Fibroblast of lung (primary cell): ENCODE data around the gene TET1. TPM values are rescaled to one million over a fixed set of nuclear protein-coding genes. Genes with fewer than 3 reads are reported as not detected.

Experiments used
- DNase-seq, 2 donors: peaks; one replicate each; pipeline versions ENCODE4 v3.0.0 to v3.0.0-alpha.2; 2010; ENCODE audit warnings: low read depth in 2 of 2
- H2AFZ ChIP-seq: 2 replicates; pipeline ENCODE4 v1.5.1; 2012; ENCODE audit warnings: low read length, control low read depth, inconsistent platforms
- H3K27ac ChIP-seq: 2 replicates; pipeline ENCODE4 v1.5.1; 2011; ENCODE audit warnings: low read length, control low read depth; ENCODE audit not compliant: insufficient read depth
- H3K27me3 ChIP-seq: 2 replicates; pipeline ENCODE4 v1.5.1; 2011; ENCODE audit warnings: mild to moderate bottlenecking, low read length; ENCODE audit not compliant: control insufficient read depth, insufficient read depth
- H3K36me3 ChIP-seq: 2 replicates; pipeline ENCODE4 v1.5.1; 2011; ENCODE audit warnings: low read length; ENCODE audit not compliant: control insufficient read depth, insufficient read depth
- H3K4me1 ChIP-seq: 2 replicates; pipeline ENCODE4 v1.5.1; 2011; ENCODE audit warnings: low read length; ENCODE audit not compliant: control insufficient read depth, insufficient read depth; ENCODE audit errors: extremely low read depth
- H3K4me2 ChIP-seq: 2 replicates; pipeline ENCODE4 v1.5.1; 2011; ENCODE audit warnings: low read length, control low read depth; ENCODE audit not compliant: insufficient read depth; ENCODE audit errors: extremely low read depth
- H3K4me3 ChIP-seq, 4 experiments: fragments of 200-600 bp in 1 of 4; sonication (generic) in 1 of 4; replicated peaks in 1 of 4; 2 replicates each; pipeline ENCODE4 v1.5.1; 2011 to 2016; ENCODE audit warnings: low read length in 4 of 4, low read depth in 3 of 4, mild to moderate bottlenecking in 3 of 4, control low read depth in 2 of 4, inconsistent platforms in 1 of 4, mixed read lengths in 1 of 4; ENCODE audit not compliant: insufficient read depth in 1 of 4; ENCODE audit errors: control extremely low read depth in 1 of 4
- H3K79me2 ChIP-seq: 2 replicates; pipeline ENCODE4 v1.5.1; 2012; ENCODE audit warnings: mild to moderate bottlenecking, low read length, inconsistent platforms; ENCODE audit not compliant: control insufficient read depth, insufficient read depth
- H3K9ac ChIP-seq: 2 replicates; pipeline ENCODE4 v1.5.1; 2011; ENCODE audit warnings: mild to moderate bottlenecking, low read length, control low read depth; ENCODE audit not compliant: insufficient read depth
- H3K9me3 ChIP-seq: 2 replicates; pipeline ENCODE4 v1.5.1; 2012; ENCODE audit warnings: low read depth, low read length; ENCODE audit not compliant: control insufficient read depth, insufficient read depth
- H4K20me1 ChIP-seq: 2 replicates; pipeline ENCODE4 v1.5.1; 2011; ENCODE audit warnings: low read length; ENCODE audit not compliant: control insufficient read depth, insufficient read depth; ENCODE audit errors: extremely low read depth
- EZH2 ChIP-seq: IDR thresholded peaks from 2 replicates; pipeline ENCODE4 v1.5.1; 2012; ENCODE audit warnings: low read length, control low read depth, mild to moderate bottlenecking; ENCODE audit errors: missing control alignments
- polyA plus RNA-seq, 2 donors: library from polyadenylated mRNA; depleted of rRNA in 1 of 2; stranded (reverse) in 1 of 2; unstranded in 1 of 2; fragments of >200 nt; gene quantifications; 2 replicates each; pipeline ENCODE4 v1.2.1, GENCODE V29; 2011 to 2012; ENCODE audit warnings: missing spikeins in 1 of 2
- total RNA-seq: library from RNA; depleted of rRNA; stranded (reverse); fragments of >200 nt; gene quantifications from 2 replicates; pipeline ENCODE4 v1.2.1, GENCODE V29; 2014
- TF ChIP-seq, protein P1 (sequence below), 2 donors: IDR thresholded peaks in 1 of 2; conservative IDR thresholded peaks in 1 of 2; 1 replicate in 1 of 2; 2 replicates in 1 of 2; pipeline ENCODE4 v1.5.1; 2011 to 2012; ENCODE audit warnings: low read length in 2 of 2, control low read depth in 1 of 2, inconsistent platforms in 1 of 2, low read depth in 1 of 2, mild to moderate bottlenecking in 1 of 2

TET1 gene
- total and polyA plus RNA-seq, 2 donors (not counting 1 experiment from before 2014, with no cell fraction given) = 3.3 to 4.7 TPM

DNA sequence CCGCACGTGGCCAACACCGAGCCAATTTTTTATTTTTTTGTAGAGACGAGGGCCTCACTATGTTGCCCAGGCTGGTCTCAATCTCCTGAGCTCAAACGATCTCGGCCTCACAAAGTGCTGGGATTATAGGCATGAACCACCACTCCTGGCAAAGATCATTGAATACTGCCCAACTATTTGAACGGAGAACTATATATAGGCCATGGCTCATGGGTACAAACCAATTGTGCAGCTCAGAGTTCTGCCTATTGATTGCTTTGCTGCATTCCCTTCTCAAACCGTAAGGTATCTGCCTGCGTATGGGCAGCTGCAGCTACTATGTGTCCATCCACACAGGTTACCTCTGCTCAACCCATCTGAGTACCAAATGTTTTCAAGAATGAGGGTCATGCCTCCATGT, 23.2 kb upstream of the TET1 start:
- Histone ChIP-seq H3K9me3 (no peaks in the 10 kb centered on the region), H3K4me2 (no peak overlapping the region), H3K4me3 (no peak overlapping the region), H3K27me3 (no peaks in the 10 kb centered on the region), H3K9ac (no peak overlapping the region), H3K27ac (no peak overlapping the region), H3K4me1 (no peaks in the 10 kb centered on the region), H3K79me2 (no peaks in the 10 kb centered on the region), H3K36me3 (no peaks in the 10 kb centered on the region), H2AFZ (no peak overlapping the region), H4K20me1 (no peaks in the 10 kb centered on the region)
- DNase-seq = no peak
- TF ChIP-seq EZH2 = no peak
- TF ChIP-seq, protein P1, sequence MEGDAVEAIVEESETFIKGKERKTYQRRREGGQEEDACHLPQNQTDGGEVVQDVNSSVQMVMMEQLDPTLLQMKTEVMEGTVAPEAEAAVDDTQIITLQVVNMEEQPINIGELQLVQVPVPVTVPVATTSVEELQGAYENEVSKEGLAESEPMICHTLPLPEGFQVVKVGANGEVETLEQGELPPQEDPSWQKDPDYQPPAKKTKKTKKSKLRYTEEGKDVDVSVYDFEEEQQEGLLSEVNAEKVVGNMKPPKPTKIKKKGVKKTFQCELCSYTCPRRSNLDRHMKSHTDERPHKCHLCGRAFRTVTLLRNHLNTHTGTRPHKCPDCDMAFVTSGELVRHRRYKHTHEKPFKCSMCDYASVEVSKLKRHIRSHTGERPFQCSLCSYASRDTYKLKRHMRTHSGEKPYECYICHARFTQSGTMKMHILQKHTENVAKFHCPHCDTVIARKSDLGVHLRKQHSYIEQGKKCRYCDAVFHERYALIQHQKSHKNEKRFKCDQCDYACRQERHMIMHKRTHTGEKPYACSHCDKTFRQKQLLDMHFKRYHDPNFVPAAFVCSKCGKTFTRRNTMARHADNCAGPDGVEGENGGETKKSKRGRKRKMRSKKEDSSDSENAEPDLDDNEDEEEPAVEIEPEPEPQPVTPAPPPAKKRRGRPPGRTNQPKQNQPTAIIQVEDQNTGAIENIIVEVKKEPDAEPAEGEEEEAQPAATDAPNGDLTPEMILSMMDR (conservative IDR thresholded peaks at IDR 0.05 in 1 of 2, IDR thresholded peaks at IDR 0.05 in 1 of 2; ENCODE audit: low read depth in 1 of 2, low read length in 2 of 2) = no peak

DNA sequence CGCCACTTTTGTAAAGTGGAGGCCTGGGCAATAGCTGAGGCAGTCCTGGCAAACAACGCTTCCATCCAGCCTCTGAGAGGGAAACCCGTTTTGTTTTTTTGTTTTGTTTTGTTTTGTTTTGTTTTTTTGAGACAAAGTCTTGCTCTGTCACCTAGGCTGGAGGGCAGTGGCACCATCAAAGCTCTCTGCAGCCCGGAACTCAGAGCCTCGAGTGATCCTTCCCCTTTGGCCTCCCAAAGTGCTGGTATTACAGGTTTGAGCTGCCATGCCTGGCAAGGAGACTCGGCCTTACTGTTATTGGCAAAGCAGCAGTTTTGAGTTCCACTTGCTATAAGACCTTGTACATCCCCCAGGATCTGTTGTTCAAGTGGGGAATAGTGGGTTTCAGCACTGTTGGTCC, 22.3 kb upstream of the TET1 start:
- Histone ChIP-seq H3K4me2 (no peak overlapping the region), H2AFZ (no peak overlapping the region), H3K4me3 (no peak overlapping the region), H3K9ac (no peak overlapping the region), H3K27ac (no peak overlapping the region), H3K9me3 (no peaks in the 10 kb centered on the region), H3K36me3 (no peaks in the 10 kb centered on the region), H4K20me1 (no peaks in the 10 kb centered on the region), H3K79me2 (no peaks in the 10 kb centered on the region), H3K4me1 (no peaks in the 10 kb centered on the region), H3K27me3 (no peaks in the 10 kb centered on the region)
- no peak for DNase-seq
- no peak for TF ChIP-seq EZH2
- TF ChIP-seq, protein P1 (conservative IDR thresholded peaks at IDR 0.05 in 1 of 2, IDR thresholded peaks at IDR 0.05 in 1 of 2; ENCODE audit: low read depth in 1 of 2, low read length in 2 of 2) = no peak

- H3K27ac ChIP-seq = no peak overlapping the region
- H3K4me1 ChIP-seq = peaks cover 3% of the 10 kb centered on the region
- H3K9me3 ChIP-seq = no peaks in the 10 kb centered on the region
- no peaks in the 10 kb centered on the region for H3K79me2 ChIP-seq
- H3K36me3 ChIP-seq = no peaks in the 10 kb centered on the region
- no peak overlapping the region for H2AFZ ChIP-seq
- no peaks in the 10 kb centered on the region for H4K20me1 ChIP-seq
- TF ChIP-seq, protein P1 (conservative IDR thresholded peaks at IDR 0.05 in 1 of 2, IDR thresholded peaks at IDR 0.05 in 1 of 2; ENCODE audit: low read depth in 1 of 2, low read length in 2 of 2) = no peak
- no peak for TF ChIP-seq EZH2
- H3K4me3 ChIP-seq = no peak overlapping the region
- no peak overlapping the region for H3K4me2 ChIP-seq
- H3K9ac ChIP-seq = no peak overlapping the region
- H3K27me3 ChIP-seq = no peaks in the 10 kb centered on the region
- DNase-seq = peak; percentile 65 to 90
Observed at GRCh38 chr10:68543004-68543918, 16.9 kb upstream of the TET1 start.
